Epithelial cell of proximal tubule (primary cell): ENCODE data around the gene COPB1. TPM values are rescaled to one million over a fixed set of nuclear protein-coding genes. Genes with fewer than 3 reads are reported as not detected.

Experiments
- DNase-seq: peaks from one replicate; pipeline ENCODE4 v3.0.0-alpha.2; 2011; ENCODE audit warnings: low read depth
- H3K4me3 ChIP-seq: 2 replicates; pipeline ENCODE4 v1.5.1; 2011; ENCODE audit warnings: low read depth, mild to moderate bottlenecking, low read length
- total RNA-seq: library from RNA; depleted of rRNA; stranded (reverse); fragments of >200 nt; gene quantifications from 2 replicates; pipeline ENCODE4 v1.2.3, GENCODE V29; 2015
- TF ChIP-seq, protein P1 (sequence below): conservative IDR thresholded peaks from 2 replicates; pipeline ENCODE4 v1.5.1; 2012; ENCODE audit warnings: low read depth, mild to moderate bottlenecking, low read length

Gene COPB1
- total RNA-seq, 1 donor from 2014 or later = 129 TPM

DNA sequence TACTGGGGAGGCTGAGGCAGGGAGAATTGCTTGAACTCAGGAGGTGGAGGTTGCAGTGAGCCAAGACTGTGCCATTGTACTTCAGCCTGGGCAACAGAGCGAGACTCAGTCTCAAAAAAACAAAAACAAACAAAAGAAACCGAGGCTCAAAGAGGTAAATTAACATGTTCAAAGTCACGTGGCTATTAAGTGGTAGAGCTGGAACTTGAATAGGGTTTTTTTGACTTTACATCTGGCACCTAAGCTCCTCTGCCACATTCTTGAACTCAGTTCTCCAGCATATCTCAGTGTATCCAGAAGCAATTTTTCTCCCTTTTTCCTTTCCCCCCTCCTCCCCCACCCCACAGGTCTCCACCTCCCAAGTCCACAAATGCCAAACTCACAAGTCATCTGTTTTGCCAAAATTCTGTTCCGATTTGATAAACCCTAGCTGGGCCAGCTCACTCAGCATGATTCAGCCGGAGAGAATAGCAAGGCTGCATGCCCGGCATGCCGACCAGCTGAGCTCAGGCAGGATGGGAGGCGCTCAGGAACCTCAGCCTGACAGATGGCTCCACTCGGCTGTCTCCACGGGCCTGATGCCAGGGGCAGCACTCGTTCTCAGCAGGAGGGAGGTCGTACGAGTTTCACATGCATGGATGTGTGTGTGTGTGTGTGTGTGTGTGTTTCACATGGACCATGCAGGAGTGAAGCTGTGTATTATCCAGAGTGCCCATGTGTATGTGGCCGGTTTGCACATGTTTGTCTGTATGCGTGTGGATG lies 77.4 kb downstream of the COPB1 start:
- TF ChIP-seq, protein P1, sequence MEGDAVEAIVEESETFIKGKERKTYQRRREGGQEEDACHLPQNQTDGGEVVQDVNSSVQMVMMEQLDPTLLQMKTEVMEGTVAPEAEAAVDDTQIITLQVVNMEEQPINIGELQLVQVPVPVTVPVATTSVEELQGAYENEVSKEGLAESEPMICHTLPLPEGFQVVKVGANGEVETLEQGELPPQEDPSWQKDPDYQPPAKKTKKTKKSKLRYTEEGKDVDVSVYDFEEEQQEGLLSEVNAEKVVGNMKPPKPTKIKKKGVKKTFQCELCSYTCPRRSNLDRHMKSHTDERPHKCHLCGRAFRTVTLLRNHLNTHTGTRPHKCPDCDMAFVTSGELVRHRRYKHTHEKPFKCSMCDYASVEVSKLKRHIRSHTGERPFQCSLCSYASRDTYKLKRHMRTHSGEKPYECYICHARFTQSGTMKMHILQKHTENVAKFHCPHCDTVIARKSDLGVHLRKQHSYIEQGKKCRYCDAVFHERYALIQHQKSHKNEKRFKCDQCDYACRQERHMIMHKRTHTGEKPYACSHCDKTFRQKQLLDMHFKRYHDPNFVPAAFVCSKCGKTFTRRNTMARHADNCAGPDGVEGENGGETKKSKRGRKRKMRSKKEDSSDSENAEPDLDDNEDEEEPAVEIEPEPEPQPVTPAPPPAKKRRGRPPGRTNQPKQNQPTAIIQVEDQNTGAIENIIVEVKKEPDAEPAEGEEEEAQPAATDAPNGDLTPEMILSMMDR = no peak
- DNase-seq = peak; percentile 98
- H3K4me3 ChIP-seq = no peak overlapping the region

DNA sequence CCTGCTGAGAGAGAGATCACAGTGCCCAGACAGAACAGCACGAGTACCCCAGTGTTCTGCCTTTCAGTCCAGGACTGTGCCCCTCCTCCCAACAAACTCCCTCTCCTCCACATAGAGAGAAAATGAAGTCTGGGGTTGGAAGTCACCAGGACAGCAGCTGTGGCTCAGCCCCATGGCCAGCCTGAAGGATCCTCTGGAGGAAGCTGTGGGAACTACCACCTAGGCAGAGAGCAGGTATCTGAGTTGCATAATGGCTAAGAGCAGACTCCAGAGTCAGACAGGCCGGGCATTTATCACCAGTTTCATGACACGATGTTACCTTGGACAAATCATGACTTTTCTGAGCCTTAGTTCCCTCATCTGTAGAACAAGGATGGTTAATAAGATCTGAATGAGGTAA lies 79.4 kb downstream of the COPB1 start:
- no peak overlapping the region for H3K4me3 ChIP-seq
- DNase-seq = no peak
- TF ChIP-seq, protein P1 = peak; percentile 24

DNA sequence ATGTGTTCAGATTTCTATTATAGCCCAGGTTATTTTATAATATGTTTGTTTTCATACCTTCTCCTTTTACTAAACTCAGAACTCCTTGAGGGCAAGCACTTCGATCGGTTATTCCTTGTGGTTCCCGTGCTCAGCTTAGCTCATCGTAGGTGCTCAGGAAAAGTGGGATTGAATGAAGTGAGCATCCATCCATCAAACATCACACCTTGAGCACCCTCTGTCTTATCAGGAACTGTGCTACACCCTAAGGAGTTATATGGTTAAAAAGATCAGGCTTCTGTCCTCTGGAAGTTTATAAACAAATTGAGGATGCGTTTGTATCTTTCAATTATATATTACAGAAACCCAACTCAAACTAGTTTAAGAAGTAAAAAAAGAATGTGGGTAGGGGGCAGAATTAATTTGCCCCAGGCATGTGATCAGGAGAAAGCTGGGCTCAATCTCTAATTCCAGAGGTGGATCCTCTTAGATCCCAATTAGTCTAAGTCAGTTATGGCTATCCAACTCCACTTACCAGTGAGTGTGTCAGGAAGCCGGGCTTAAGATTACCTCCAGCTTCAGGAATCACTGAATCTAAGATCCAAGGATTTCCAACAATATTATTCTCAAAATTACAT lies 80.7 kb downstream of the COPB1 start:
- TF ChIP-seq, protein P1 = peak; percentile 76
- H3K4me3 ChIP-seq = no peak overlapping the region
- no peak for DNase-seq

DNA sequence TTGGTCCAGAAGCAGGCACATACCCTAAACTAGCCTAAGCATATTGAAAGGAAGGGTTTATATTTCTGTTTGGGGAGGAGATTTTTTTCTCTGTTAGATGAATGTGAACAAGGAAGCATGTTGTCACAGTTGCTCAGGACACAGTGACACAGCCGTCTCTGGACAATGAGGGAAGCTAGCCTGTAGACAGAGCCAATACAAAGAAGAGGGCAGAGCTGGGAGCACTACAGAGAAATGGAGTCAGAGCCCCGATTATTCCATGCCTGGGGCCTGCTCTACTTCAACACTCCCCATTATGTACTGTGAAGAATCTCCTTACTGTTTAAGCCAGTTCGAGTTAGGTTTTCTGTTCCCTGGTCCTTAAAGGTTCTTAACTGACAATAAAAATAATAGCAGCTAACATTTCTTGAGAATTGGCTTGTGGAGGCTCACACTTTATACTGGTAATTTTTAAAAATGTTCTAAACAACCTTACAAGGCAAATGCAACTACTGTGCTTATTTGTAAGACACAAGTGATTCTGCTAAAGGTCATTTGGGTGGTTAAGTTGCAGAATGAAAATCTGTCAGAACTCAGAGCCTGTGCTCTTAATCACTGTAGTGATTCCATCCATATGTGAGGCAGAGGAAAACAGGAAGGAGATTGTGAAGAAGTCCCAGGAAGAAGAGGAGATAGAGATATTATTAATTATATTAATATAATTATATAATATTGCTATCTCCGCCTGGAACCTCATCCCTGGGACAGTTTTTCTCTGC lies 81.8 kb downstream of the COPB1 start:
- TF ChIP-seq, protein P1 = no peak
- no peak for DNase-seq
- no peak overlapping the region for H3K4me3 ChIP-seq

DNA sequence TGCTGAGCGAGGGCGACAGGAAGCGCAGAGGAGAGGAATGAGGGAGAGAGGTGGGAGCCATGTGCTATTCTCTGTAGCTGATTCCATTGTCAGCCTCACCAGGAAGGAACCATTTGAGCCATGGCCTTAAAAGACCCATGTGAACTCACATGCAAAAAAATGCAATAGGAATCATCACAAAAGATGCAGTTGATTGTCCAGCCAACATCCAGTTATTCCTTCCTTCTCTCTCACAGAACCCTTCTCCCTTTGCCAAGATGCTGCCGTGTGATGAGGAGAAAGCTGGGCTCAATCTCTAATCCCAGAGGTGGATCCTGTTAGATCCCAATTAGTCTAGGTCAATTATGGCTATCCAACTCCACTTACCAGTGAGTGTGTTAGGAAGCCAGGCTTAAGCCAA lies 82.4 kb downstream of the COPB1 start:
- TF ChIP-seq, protein P1 = no peak
- no peak for DNase-seq
- H3K4me3 ChIP-seq = no peak overlapping the region

- no peak overlapping the region for H3K4me3 ChIP-seq
- no peak for DNase-seq
- TF ChIP-seq, protein P1 = peak; percentile 8
These were observed 84.8 kb downstream of the COPB1 start for GRCh38 chr11:14414470-14415461.
